ENCODE results near the gene SORBS2.

SORBS2 gene

DNA sequence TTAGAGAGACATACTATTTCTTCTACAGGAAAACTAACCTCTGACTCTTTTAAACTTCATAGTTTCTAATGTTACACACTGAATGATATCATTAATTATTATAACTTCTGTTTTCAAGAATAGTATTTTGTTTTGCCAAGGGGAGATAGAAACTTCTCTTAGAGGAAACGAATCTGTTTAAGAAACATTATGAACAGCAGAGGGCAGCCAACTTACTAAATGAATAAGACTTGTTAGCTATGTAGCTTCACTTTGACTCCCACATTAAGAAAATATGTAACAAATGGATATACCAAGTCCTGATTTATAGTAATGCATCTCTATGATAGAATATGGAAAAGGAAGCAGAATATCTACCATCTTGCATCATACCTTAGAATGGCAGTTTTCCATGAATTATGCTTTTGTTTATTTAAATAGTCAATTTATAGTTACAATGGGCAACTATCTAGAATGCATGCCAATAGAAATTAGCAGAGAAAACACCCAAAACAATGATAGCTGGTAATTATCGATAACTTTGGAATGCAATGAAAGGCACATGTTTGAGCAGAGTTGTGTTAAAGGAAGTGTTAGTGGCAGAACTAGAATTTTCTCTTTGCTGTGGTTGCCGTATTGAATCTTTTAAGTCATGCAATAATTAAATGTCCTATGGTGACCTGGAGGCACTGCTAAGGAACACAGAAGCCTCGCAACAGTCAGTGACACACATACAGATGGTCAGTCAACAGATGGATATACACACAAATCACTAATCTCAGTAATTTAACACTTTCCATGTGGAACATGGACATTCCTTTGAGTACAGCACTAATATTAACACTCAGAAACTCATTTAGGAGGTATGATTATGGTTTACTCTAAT lies 171.0 kb downstream of the SORBS2 start:
- peak; percentile 20 for DNase-seq (ENCODE audit: low read depth)

DNA sequence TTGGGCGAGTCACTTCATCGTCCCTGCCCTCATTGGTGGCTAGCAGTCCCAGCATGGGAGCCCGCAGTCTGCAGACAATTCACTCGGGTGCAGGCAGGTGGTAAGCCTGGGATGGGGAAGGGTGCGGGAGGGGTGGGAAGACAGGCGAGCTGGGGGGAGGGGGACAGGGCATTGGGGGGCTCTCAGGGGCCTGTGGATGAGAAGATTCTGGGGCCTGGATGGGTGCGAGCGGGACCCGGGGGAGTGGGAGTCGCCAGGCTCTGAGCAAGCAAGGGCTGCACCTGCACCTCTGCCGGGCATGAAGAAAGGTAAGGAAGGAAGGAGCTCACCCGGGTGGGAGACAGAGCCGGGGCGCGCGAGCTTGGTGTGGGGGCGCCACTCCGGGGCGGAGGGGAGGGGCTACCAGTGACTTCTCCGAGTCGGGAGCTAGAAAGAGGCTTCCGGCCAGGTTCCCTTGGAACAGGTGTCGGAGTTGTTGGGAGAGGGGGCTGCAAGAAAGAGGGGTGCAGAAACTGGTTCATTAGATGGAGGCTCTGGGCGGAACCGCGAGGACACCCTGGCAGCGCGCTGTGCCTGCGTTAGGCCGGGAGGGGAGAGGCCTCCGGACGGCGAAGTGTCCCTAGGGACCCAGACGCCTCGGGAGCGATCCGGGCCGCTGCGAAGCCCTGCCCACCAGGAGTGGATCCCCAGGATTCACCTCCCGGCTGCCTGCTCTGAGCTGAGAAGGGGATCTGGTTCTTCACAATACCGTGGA lies 173.3 kb downstream of the SORBS2 start:
- no peak for DNase-seq (ENCODE audit: low read depth)

DNA sequence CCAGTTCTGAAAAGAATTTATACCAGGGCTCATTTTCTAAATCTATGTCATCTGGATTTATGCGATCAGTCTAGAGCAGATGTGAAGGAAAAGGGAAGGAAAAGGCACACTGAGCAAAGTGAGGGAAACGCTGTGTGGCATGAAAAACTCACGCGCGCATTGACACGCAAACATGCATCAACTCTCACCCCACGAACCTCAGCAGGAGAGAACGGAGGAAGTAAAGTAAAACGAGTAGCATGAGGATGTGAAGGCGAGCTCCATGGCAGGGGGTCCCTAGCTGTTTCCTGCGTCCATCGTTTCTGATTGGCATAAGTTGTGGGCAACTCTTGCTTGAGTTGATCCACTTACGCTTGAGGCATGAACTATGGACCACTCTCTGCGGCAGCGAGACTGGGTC lies 173.9 kb downstream of the SORBS2 start:
- no peak for DNase-seq (ENCODE audit: low read depth)

DNA sequence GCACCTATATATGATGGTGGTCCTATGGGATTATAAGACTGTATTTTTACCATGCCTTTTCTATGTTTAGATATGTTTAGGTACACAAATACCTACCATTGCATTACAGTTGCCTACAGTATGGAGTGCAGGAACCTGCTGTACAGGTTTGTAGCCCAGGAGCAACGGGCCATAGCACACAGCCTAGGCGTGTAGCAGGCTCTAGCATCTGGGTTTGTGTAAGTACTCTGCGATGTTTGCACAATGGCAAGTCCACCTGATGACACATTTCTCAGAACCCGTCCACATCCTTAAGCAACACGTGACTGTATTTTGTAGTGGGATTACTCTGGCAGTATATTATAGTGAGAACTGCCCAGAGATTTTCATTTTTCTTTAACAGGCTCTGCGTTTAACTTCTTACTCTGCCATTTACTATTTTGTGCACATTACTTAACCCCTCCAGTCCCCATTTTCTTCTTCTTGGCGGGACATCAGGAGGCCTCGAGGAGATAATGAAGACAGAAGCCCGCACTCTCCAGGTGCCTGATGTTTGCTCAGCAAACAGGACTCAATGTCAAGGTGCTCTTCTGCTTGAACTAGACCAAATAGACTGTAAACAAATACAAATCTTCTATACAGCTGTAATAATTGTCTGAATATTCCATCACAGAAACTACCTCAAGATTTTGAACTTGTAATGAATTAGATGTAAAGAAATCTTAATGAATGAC lies 174.7 kb downstream of the SORBS2 start:
- no peak for DNase-seq (ENCODE audit: low read depth)

GRCh38 chr4:185634066-185634652 lies 177.8 kb downstream of the SORBS2 start:
- no peak for DNase-seq (ENCODE audit: low read depth)

- no peak for DNase-seq (ENCODE audit: low read depth)
Observed at GRCh38 chr4:185626798-185627197, 185.2 kb downstream of the SORBS2 start.

- no peak for DNase-seq (ENCODE audit: low read depth)
Observed at GRCh38 chr4:185625503-185625902, 186.5 kb downstream of the SORBS2 start.

DNA sequence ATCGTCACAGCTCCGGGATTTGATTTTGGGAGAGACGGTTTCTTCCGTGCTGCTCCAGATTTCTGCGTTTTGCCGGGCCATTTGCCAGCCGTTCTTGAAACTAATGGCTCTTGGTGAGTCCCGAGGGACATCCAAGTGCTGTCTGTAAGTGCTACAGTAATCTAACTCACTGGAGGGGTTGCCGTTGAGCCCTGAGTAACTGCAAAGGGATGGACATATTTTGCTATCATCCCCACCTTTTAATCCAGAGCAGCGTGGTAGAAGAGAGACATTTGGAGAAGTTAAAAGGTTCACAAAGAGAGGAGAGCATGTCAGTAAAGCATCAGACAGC lies 187.8 kb downstream of the SORBS2 start:
- DNase-seq (ENCODE audit: low read depth) = no peak

GRCh38 chr4:185623444-185624258 lies 188.3 kb downstream of the SORBS2 start:
- DNase-seq (ENCODE audit: low read depth) = no peak

GRCh38 chr4:185608185-185608584 lies 203.8 kb downstream of the SORBS2 start:
- DNase-seq (ENCODE audit: low read depth) = no peak

DNA sequence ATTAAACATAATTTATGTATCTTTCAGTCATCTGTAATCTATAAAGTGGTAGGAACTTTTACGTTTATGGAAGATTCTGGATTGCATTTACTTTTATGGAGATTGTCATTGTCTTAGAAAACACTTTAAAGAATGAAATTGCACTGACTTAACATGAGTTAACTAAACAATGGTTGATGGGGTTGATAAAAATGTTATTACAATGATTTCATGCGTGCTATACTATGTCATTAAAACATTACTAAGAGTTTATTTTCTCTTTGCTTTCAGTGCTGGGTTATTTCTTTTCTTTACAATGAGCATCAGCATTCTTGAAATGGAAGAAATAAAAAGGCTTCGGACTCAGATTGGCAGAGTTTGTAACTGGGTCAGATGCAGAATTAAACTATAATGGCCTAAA lies 209.6 kb downstream of the SORBS2 start:
- no peak for DNase-seq (ENCODE audit: low read depth)

DNA sequence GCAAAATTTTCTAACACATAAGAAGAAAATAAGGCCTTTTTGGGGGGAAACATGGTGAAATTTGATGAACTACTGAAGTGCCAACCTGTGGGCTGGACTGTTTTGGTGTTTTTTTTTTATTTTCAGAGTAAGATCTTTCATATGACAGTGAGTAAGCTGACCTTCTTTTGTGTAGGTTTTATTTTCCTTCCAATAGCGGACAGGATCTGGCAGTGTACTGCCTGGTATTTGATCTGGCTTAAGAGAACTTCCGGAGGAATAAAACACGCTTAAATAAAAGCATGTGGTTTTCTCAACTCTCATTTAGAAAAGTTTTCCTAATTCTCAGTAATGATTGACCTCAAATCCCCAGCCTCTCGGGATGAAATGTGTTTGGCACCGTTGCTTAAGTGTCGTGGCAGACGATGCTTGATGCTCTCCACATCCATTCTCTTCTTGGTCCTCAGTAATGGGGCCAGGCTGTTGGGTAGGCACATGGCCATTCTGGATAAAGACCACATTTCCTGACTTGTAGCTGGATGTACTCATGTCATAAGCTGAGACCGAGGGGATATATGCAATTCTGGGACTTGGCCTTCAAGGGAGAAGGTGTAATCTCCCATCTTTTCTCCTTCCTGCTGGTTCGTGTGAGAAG lies 211.1 kb downstream of the SORBS2 start:
- DNase-seq (ENCODE audit: low read depth) = no peak

DNA sequence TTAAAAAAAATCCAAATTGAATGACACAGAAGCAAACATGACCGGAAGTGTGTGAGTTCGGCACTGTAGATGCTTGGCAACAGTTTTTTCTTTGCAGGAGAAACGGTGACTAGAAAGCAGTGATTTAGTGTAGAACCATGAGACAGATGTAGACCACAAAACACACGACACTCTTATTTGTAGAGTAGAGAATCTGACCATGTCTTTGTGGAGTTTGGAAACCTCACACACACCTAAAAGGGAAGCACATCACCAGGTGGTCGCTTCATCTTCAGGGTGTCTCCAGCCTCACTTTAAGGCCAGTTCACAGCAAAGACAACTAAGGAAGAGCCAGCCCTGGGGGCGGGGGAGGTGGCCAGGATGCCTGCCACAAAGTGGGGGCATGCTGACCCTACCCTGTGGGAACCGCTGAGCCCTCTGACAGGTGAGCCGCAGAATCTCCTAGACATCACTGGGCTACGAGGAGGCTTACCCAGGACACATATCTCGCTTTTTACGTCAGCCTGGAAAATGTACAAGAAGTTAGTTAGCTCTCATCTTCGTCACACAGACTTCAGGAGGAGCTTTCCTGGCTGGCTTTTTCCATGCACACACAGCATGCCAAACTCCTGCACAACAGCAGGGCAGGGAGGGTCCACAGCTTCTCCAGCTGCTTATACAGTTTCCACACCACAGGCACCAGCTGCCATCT lies 212.3 kb downstream of the SORBS2 start:
- no peak for DNase-seq (ENCODE audit: low read depth)

- DNase-seq (ENCODE audit: low read depth) = no peak
Observed at GRCh38 chr4:185598846-185599552, 213.0 kb downstream of the SORBS2 start.

- DNase-seq (ENCODE audit: low read depth) = no peak
Observed at GRCh38 chr4:185597532-185598188, 214.3 kb downstream of the SORBS2 start.

DNA sequence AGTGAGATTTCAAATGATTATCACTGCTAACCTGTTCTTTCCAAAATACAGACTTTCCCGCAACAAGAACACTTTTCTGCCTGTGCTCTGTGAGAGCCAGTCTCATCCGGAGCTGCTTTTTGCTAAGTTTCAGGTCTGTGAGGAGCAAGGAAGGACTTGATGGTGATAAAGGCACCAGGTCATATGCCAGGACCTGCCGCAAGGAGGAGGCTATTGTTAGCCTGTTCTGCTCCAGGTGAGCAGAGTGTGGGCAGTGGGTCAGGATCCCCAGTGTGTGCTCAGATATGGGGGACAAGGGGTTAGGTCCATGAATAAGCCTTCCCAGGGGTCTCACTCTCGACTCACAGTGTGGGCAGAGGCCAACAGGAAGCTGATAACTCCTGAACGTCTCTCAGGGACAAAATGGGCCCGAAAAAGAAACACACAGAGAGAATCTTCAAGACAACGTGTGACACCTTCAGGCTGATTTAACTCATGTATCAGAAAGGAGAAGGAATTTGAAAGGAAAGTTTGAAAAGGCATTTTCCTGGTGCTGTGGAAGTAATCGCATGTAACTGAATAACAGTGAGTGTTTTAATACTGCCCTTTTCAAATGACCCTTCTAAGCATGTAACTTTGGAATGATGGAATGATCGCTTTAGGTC lies 219.0 kb downstream of the SORBS2 start:
- DNase-seq (ENCODE audit: low read depth) = no peak

GRCh38 chr4:185592438-185592837 lies 219.6 kb downstream of the SORBS2 start:
- no peak for DNase-seq (ENCODE audit: low read depth)

DNA sequence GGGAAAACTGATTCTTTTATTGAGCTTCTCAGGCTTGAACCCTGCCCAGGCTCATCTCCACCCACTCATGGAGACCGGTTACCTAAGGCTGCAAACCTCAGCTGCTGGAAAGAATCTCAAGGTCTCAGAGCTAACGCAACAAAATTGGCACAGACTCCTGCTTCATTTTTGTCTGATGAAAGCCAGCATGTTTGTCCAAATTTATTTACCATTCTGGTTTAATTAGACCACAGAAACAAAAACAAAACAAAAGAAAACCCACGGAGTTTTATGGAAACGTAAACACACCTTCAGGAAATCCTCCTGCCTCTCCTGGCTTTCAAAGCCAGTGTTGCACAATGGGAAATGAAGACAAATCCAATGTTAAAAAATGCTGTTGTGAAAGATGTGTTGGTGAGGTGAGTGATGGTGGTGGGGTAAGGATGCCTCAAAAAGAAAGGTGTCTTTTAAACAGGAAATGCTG lies 220.3 kb downstream of the SORBS2 start:
- peak; percentile 11 for DNase-seq (ENCODE audit: low read depth)

DNA sequence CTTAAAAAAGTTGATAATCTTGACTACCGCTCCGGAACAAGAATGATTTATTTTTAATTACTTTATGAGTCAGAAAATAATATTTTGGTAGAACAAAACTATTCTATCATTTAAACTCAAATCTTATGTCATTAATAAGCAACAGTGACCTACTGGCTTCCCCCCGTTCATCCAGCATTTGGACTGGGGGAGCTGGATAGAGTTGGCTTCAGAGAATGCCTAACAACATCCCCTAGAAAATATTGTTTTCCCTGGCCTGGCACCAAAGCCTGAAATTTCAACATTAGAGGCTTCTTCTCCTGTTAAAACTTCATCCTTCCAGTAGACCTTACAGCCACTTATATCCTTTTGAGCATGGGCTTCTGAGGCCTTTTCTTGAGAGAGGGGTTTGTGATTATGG lies 221.0 kb downstream of the SORBS2 start:
- DNase-seq (ENCODE audit: low read depth) = no peak
